ENCODE results near the gene THAP11.
"Not testable (repeated sequence)": the region's sequence is repeated elsewhere in the genome, so short reads cannot be mapped to it uniquely, and the experiment has no call there.

THAP11 gene

DNA sequence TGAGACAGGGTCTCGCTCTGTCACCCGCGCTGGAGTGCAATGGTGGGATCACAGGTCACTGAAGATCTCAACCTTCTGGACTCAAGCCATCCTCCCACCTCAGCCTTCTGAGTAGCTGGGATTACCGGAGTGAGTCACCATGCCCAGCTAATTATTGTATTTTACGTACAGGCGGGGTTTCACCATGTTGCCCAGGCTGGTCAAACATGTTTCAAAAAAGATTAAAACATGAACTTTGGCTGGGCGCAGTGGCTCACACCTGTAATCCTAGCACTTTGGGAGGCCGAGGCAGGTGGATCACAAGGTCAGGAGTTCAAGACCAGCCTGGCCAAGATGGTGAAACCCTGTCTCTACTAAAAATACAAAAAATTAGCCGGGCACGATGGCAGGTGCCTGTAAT lies 4.9 kb upstream of the THAP11 start:
- DNase-seq, result not testable (repeated sequence)

DNA sequence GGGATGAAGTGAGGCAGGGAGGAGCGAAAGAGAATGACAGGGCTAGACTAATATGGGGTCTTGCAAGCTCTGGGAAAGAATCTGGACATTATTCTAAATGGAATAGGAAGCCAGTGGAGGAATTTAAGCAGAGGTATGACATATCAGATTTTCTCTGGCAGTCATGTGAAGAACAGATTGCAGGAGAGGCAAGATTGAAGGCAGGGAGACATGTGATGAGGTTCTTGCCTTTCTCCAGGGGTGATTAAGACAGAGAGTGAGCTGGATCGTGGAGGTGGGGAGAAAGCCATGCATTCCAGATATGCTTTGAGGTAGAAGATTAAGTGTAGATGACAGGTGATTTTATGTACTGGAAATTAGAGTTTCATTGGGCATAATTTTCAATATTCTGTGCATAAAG lies 4.3 kb upstream of the THAP11 start:
- no peak for DNase-seq

DNA sequence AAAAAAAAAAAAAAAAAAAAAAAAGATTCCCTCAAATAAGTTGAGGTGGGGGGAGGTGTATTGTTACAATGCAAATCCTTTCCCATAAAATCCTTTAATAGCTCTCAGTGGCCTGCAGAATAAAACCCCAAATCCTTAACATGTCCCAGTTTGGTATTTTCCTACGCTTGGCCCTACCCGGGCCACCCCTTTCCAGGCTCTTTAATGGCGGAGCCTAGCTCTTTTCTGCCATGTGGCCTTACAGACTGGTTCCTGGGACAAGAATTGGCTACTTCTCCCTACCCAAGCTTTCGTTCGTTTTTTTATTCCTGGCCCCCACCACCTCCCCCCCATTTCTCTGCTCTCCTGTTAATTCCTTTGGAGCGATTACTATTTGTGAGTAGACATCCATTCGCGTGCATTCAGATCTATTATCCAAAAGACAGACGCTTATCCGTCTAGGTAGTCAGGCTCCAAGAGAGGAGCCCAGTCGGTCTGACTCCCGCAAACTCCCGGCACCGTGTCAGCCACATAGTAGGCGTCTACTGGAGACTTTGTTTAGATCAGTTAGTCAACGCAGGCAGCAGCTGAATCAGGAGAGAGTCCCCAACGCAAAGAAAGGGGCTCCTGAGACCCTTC lies 813 bp upstream of the THAP11 start:
- no peak for DNase-seq

DNA sequence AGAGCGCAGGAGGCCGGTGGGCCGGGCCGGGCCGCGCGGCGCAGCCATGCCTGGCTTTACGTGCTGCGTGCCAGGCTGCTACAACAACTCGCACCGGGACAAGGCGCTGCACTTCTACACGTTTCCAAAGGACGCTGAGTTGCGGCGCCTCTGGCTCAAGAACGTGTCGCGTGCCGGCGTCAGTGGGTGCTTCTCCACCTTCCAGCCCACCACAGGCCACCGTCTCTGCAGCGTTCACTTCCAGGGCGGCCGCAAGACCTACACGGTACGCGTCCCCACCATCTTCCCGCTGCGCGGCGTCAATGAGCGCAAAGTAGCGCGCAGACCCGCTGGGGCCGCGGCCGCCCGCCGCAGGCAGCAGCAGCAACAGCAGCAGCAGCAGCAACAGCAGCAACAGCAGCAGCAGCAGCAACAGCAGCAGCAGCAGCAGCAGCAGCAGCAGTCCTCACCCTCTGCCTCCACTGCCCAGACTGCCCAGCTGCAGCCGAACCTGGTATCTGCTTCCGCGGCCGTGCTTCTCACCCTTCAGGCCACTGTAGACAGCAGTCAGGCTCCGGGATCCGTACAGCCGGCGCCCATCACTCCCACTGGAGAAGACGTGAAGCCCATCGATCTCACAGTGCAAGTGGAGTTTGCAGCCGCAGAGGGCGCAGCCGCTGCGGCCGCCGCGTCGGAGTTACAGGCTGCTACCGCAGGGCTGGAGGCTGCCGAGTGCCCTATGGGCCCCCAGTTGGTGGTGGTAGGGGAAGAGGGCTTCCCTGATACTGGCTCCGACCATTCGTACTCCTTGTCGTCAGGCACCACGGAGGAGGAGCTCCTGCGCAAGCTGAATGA lies 606 bp downstream of the THAP11 start:
- peak; percentile 33 to 36 for DNase-seq

DNA sequence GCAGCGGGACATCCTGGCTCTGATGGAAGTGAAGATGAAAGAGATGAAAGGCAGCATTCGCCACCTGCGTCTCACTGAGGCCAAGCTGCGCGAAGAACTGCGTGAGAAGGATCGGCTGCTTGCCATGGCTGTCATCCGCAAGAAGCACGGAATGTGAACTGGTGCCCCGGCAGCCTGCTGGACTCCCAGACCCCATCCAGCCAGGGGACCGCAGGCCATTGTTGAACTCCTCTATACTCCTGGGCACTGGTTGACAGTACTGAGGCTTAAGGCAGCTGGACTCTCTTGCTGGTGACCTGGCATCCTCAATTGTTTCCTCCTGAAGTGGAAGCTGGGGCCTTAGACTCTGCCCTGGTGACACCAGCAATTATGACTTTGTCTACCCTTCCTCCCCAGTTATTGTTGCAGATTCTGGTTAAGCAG lies 1.2 kb downstream of the THAP11 start:
- no peak for DNase-seq

DNA sequence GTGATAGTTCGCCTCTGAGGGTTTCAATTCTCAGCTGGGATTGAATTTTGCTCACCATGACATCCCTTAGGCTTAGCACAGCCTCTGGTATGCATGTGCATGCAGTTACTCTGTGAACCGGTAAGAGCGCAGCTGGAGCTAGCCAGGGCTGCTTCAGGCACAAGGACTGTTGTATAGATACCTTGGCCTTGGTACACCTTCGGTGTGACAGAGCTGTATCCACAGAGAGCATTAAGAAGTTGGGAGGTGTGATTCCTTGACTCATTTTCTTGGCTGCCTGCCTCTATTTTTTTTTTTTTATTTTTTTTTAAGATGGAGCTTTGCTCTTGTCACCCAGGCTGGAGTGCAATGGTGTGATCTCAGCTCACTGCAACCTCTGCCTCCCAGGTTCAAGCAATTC lies 2.4 kb downstream of the THAP11 start:
- DNase-seq, result no peak

DNA sequence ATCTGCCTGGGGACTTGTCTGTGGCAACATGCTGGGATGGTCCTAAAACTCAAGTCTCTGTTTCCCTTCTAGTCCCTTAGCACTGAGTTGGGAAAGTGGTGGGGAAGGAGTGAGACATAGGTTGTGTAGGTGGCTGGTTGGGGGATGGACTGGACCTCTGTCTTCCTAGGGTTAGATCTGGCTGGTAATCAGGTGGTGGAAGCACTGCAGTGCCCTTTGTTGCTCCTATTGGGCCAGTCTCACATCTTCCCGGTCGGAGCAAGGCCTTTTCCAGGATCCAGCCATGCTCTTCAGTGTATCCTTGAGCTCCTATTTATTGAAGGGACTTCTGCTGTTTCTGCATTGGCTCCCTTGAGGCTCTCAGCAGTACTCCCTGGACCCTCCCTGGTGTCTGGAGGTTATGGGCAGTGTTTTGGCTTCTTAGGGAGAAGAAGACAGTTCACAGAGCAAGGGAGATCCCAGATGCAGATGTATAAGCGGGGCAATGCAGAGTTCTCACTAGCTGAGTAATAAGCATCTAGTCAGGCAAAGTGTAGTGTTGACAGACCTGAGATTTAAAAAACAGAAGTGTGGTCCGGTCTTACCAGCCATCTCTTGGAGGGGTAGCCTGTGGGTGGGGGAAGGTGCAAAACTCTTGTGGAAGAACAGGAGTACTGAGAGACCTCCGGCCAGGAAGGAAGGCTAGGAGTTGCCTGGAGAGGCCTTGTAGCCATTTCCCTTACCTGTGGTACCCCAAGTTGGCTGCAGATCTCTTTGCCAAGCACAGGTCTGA lies 3.4 kb downstream of the THAP11 start:
- DNase-seq, result peak in 1 of 2 donors; percentile 50

DNA sequence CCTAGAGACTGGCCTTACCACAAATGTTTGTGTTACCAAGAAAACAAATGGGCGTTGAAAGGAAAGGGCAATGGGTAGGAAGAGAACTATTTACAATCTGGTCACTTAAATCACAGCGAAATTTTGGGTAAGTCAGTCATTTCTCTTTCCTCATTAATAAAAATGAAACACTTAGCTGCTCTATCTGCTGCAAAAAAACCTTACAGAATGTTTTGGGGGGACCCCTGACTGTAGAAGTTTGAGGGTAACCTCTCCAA lies 3.9 kb downstream of the THAP11 start:
- no peak for DNase-seq

DNA sequence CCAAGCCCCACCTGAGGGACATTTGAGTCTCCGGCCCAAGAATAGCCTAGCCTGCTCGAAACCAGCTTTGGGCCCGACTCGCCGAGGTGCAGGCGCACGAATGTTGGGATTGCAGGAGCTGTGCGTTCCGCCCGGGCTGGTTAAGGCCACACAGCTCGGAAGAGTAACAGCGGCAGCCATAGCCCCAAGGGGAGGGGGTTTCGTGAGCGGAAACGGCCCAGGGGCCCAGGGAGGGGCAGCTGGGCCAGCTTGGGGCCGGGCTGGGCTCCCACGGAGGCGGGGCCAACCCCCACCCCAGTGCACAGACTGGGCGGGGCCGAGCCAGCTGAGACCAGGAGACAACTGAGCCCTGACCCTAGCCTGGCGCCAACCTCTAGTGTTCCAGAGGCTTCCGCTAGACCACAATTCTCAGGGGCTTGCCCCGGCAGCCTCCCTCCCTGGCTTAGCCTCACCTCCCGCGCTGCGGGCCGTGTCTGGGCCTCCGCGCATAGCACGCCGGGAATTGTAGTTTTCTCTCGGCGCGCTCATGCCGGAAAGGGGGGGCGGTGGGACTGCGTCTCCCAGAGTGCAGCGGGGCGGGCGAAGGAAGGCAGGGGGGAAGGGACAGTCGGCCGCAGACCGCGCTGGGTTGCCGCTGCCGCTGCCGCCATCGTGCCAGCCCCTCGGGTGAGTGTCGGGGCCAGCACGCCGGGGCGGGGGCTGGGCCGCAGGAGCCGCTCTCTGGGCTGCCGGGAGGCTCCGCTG lies 4.4 kb downstream of the THAP11 start, which contains the start of gene NUTF2:
TSS of gene NUTF2 (plus strand) at position 614 of the 744 bp plus-strand sequence. CDS start 18,198 bp downstream, outside the sequence.
- peak; percentile 88 to 94 for DNase-seq

DNA sequence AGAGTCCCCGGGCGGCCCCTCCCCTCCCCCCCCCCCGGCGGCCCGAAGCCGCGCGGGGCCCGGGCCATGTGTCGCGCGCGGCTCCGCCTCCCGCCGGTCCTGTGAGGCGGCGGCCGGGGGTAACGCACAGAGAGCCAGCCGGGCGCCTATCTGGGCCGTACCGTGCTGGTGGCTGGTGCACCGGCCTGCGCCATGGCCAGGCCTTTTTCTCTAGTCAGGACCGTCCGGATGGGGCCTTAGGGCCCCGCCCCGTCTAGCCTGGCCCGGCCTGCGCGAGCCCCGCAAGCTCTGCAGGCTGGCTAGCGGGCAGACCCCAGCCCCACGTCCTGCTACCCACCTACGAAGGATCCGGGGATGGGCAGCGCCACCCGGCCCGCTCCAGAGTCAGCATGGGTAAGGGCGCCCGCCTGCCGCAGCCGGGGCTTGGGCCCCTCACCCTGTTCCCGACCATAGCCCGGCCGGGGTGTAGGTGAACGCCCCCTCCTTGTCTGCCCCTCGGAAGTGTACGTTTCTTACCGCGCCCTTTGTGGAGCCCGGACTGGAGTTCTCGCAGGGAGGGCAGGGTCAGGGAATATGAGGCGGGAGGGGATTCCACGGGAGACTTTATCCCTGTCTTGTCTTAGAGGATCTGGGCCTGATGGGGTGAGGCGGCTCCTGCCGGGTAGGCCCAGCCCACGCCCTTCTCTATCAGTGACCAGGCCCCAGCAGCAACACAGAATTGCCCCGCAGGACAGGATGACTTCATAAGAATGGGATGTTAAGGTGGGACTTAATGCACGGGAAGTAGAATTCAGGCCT lies 5.1 kb downstream of the THAP11 start, which contains the start of gene CENPT:
TSS of gene CENPT (minus strand) at position 630 of the 798 bp plus-strand sequence. CDS start 13,834 bp downstream, outside the sequence.
- peak; percentile 45 to 55 for DNase-seq

DNA sequence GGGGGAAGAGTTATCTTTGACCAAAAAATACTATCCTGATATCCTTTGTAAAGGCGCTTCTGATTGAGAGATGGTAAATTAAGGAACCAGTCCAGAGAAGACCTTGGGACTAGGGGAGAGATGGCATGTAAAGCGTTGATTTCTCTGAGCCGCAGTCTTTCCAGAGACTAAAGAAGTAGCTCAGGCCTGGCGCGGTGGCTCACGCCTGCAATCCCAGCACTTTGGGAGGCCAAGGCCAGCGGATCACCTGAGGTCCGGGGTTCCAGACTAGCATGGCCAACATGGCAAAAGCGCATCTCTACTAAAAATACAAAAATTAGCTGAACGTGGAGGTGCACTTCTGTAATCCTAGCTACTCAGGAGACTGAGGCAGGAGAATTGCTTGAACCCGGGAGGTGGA lies 6.0 kb downstream of the THAP11 start:
- DNase-seq, result no peak

DNA sequence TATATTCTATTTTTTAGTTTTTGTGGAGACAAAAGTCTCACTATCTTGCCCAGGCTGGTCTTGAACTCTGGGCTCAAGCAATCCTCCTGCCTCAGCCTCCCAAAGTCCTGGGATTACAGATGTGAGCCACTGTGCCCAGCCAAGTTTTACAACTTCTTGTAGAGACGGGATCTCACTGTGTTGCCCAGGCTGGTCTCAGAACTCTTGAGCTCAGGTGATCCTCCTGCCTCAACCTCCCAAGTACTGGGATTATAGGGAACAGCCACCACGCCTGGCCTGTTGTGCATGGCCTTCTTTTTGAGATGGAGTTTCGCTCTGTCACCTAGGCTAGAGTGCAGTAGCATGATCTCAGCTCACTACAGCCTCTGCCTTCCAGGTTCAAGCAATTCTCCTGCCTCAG lies 11.6 kb downstream of the THAP11 start:
- no peak for DNase-seq

DNA sequence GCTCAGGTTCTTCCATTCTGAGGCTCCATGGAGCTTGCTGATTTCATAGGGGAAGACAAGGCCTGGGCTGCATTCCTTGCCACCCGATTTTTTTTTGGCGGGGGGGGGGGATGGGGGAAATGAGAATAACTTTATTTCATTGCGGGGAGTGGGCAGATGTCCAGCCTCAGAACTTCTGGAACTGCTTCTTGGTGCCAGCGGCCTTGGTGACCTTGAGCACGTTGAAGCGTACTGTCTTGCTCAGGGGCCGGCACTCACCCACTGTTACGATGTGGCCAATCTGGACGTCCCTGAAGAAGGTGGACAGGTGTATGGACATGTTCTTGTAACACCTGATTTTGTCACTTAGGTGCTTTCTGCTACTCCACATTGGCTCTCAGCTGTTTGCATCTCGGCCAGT lies 13.7 kb downstream of the THAP11 start:
- no peak for DNase-seq

DNA sequence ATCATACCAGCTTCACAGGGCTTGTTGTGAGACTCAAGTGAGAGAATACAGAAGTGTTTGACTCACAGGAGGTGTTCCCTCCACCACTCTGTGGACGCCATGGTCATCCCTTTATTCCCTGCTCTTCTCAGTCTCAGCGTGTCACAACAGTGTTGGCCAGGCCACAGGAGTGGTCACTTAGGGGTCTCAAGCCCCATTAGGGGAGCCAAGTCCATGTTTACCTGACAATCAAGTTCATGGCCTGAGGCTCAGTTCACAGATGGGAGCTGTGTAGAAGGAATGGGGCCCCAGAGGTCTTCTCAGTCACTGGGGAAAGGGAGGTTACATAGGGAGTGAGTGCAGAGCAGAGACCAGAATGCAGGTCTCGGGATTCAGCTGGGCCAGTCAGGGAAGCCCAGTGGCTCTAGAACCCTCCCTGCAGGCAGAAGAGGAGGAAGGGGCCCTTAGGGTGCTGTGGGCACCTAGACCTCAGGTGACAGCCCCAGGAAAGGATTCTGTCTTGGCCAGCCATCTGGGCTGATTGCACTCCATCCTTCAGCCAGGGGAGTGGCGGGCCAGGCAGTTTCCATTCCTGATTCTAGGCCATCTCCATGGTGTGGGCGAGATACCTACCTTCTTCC lies 14.9 kb downstream of the THAP11 start:
- no peak for DNase-seq

DNA sequence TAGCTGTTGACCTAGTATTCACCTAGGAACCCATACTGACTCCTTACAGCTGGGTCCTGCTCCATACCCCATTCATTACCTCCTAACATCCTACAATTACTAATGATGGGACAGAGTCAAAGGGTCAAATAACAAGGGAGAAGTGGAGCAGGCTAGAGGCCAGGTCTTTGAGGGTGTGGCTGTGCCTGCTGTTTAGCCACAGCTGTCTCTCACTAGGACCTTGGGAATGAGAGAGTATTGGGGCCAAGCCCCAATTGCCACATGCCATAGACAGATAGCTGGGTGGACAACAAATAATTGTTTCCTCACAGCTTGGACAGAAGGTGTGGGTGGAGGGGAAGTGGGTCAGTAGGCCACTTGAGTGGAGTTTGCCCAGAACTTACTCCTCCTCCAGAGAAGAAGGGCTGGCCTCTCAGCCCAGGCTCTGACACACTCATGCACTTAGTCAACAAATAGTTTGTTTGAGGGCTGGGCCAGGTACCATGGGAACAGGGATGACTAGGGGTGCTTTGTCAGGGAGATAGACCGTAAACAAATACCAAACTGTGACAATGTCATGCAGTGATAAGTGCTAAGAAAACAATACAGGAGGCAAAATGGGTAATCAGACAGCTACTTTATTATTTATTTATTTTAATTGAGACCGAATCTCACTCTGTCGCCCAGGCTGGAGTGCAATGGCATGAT lies 15.6 kb downstream of the THAP11 start:
- peak; percentile 93 to 98 for DNase-seq

DNA sequence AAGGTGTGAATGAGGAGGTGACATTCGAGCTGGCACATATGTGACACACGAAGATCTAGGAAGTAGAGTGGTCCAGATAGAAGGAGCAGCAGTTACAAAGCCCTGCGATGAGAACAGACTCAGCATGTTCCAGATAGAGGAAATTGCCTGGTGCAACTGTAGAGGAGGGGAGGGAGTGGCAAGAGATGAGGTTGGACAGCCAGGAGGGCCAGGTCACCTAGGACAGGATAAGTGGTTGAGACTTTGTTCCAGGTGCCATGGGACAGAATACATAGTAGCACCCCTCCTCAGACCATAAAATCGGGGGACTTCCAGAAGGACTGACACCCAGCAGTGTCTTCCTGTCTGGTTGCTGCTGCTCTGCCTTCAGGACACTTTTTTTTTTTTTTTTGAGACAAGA lies 16.4 kb downstream of the THAP11 start:
- no peak for DNase-seq

DNA sequence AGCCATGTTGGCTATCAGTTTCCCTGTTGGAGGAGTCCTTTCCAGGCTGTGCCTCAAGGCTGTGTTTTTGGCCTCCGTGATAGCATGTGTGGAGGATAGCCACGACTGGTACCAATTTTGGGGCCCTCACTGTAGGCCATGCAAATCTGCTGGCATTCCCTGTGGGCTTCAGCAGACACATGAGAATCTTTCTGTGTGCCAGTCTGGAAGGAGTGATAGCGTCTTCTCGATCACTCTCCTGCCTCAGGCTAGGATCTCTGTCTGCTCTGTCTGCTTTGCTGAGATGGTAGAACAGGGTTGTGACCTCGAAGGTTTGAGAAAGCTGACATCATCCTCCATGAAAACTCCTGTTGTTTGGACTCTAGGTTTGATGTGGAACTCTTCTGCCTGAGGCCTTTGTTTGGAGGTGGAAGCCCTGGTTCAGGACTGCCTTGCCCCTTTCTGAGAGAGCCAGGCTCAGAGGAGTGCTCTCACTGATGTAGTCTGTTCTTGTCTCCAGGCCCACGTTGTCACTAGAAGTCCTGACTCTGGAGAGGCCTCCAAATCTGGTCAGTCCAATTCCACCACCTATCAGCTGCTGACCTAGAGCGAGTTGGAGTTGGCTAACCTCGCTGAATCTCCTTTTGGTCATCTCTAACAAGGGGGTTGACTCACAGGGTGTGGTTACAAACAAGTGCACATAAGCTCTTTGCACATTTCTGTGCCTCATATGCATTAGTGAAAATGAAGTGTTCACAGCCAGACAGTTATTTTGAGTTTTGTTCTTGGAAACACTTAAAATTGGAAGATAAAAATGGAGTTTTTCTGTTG lies 18.7 kb downstream of the THAP11 start:
- peak in 1 of 2 donors; percentile 26 for DNase-seq

DNA sequence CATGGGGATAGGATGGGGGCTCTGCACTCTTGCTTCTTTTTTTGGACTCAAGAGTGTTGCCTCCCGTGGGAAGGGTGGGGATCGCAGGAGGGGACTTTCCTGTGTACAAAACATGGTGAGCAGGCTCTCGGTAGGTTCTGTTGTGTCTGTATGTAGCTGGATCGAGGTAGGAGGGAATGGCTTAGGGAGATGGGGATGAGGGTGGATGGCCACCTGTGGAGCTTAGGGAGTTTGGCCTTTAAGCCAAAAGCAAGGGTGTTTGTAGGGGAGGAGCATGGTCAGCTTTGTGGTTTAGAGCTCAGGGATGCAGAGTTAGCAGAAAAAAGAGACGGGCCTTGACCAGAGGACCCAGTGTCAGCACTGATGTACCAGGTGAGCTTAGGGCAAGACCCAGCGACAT lies 19.8 kb downstream of the THAP11 start:
- no peak for DNase-seq

DNA sequence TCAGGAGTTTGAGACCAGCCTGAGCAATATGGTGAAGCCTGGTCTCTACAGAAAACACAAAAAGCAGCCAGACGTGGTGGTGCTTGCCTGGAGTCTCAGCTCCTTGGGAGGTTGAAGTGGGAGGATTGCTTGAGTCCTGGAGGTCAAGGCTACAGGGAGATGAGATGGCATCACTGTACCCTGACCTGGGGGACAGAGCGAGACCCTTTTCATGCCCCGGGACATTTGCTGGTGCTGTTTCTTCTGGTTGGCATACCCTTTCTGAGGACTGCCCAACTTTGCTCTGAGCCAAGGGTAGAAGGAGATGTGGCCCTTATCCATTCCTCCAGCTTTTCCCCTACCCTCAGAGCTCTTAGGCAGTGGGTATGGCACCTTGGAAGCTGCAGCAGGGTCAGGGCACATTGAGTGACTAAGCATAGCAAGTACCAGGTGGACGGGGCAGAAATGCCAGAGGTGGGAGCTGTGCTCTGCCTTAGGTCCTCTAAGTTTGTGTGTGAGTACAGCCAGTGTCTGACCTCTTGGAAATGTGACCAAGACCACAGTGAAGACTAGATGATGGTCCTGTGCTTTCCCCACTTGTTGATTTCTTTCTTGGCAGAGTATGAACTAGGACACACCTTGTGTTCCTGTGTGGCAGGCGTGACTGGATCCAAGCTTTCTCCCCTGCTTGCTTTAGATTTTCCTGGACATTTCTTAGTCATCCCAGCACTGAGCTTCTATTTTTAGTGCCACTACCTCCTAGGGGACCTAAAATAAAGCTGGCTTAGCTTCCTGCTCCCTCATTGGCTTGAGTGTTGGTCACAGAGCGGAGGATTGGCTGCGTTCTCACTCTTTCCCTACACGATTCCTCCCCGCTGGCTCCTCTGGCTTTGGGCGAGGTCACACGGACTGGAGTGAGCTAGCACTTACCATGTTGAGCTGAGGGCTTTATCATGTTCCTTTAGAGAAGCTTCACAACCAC lies 20.8 kb downstream of the THAP11 start:
- no peak for DNase-seq

Data from inflammatory macrophage treated with lipopolysaccharide for 1 hour (primary cell).